Parathyroid adenoma (tissue), 2 donors: ENCODE data around the gene SIRT2.

Source experiments
- H2AFZ ChIP-seq: fragments of 300-600 bp; sonication (generic); one replicate; pipeline ENCODE4 v1.7.0; 2017; ENCODE audit warnings: antibody characterized with exemption, mild to moderate bottlenecking
- H3K27ac ChIP-seq: fragments of 300-600 bp; sonication (generic); one replicate; pipeline ENCODE4 v1.7.0; 2017
- H3K27me3 ChIP-seq: fragments of 300-600 bp; sonication (generic); one replicate; pipeline ENCODE4 v1.7.0; 2017; ENCODE audit warnings: low read length; ENCODE audit not compliant: control insufficient read depth, insufficient read depth
- H3K36me3 ChIP-seq: fragments of 300-600 bp; sonication (generic); one replicate; pipeline ENCODE4 v1.7.0; 2017; ENCODE audit warnings: low read length; ENCODE audit not compliant: control insufficient read depth, insufficient read depth
- H3K4me1 ChIP-seq: fragments of 300-600 bp; sonication (generic); one replicate; pipeline ENCODE4 v1.7.0; 2017; ENCODE audit warnings: control low read depth
- H3K4me2 ChIP-seq: fragments of 300-600 bp; sonication (generic); one replicate; pipeline ENCODE4 v1.7.0; 2017; ENCODE audit warnings: low read length
- H3K4me3 ChIP-seq: fragments of 300-600 bp; sonication (generic); one replicate; pipeline ENCODE4 v1.7.0; 2017; ENCODE audit warnings: low read depth, low read length
- H3K79me2 ChIP-seq: fragments of 300-600 bp; sonication (generic); one replicate; pipeline ENCODE4 v1.7.0; 2017; ENCODE audit warnings: control low read depth
- H3K9ac ChIP-seq: fragments of 300-600 bp; sonication (generic); one replicate; pipeline ENCODE4 v1.7.0; 2017; ENCODE audit warnings: mild to moderate bottlenecking
- H3K9me3 ChIP-seq: fragments of 300-600 bp; sonication (generic); one replicate; pipeline ENCODE4 v1.7.0; 2017; ENCODE audit warnings: low read length; ENCODE audit not compliant: control insufficient read depth
- CTCF ChIP-seq: fragments of 300-600 bp; sonication (generic); IDR thresholded peaks from one replicate; pipeline ENCODE4 v1.7.0; 2017; ENCODE audit warnings: antibody characterized with exemption, mild to moderate bottlenecking
- donor health status: primary hyperparathyroidism.

The SIRT2 gene

DNA sequence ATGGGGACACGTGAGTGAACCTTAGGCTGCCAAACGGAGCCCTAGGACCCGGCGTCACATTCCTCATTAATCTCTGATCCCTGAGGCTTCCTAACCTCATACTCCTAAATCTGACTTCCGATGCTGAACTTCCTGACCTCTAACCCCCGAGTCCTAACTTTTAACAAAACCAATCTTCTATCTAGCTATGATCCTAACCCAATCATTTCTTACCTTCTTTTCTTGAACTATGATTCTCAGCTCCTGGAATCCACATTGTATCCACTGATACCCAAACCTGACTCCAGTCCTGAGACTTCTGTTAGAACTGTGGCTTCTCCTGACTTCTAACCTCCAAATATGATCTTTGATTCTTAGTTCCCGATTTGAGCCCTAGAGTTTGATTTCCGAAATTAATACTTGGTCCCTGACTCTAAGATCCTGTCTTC lies 798 bp upstream of the SIRT2 start:
- peak overlapping the region; percentile 82 for H2AFZ ChIP-seq

DNA sequence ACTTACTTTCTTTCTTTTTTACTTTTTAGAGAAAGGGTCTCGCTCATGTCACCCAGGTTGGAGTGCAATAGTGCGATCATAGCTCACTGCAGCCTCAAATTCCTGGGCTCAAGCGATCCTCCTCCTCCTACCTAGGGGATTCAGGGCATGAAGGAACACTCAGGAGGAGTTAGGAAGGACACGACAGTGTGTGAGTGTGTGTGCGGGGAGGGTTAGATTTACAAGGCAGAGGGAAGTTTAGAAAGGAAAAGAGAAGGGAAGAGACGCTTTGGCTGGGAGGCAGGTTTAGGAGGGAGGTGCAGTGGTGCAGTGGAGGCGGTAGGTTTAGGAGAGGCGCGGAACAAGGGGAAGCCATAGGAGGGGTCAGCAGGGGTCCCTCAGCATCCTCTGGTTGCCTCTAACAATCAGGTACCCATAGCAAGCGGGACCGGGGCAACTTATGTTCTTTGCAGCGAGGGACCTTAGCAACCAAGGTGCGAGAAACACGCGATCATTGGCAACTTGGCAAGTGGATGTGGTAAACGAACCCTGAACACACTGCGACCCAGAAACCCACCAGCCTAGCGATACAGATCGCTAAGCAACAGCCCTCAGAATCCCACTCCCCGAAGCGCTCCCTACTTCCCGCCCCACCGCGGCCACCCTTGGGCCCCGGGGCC lies 501 bp downstream of the SIRT2 start:
- Histone ChIP-seq H3K9me3 (no peaks in the 10 kb centered on the region), H3K79me2 (peaks cover 9% of the 10 kb centered on the region), H3K4me1 (peaks cover 5% of the 10 kb centered on the region), H3K27me3 (no peaks in the 10 kb centered on the region), H3K4me2 (peak overlapping the region; percentile 97), H3K27ac (peak overlapping the region; percentile 43), H3K9ac (peak overlapping the region; percentile 9), H3K4me3 (peak overlapping the region; percentile 93), H2AFZ (peak overlapping the region; percentile 55), H3K36me3 (no peaks in the 10 kb centered on the region)
- TF ChIP-seq CTCF = no peak

More for the DNA sequence above, 798 bp upstream of the SIRT2 start:
- Histone ChIP-seq H3K27ac (peak overlapping the region; percentile 68), H3K79me2 (peaks cover 9% of the 10 kb centered on the region), H3K4me2 (peak overlapping the region; percentile 95), H3K36me3 (no peaks in the 10 kb centered on the region), H3K4me1 (peaks cover 5% of the 10 kb centered on the region), H3K4me3 (peak overlapping the region; percentile 93), H3K27me3 (no peaks in the 10 kb centered on the region), H3K9ac (no peak overlapping the region), H3K9me3 (no peaks in the 10 kb centered on the region)
- TF ChIP-seq CTCF = no peak

DNA sequence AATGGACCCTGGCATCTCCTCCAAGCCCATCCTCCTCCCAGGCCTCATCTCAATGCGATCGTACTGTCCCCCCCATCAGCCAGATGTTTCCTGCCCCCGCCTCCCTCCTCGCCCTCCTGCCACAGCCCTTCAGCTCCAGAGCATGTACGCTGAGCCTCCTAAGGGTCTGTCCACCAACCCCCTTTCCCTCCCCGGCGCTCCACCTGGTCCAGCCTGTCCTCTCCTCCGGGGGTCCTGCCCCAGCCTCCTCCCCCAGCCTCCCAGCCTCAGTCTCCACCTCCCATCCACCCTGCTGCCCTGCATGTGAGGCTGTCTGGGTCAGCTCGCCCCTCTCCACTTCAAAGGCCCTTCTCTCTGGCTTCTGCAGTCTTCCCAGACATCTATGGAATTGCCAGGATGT lies 4.5 kb downstream of the SIRT2 start:
- no peak overlapping the region for H3K27ac ChIP-seq
- no peak for TF ChIP-seq CTCF
- H3K36me3 ChIP-seq = no peaks in the 10 kb centered on the region
- H2AFZ ChIP-seq = no peak overlapping the region
- peaks cover 6% of the 10 kb centered on the region for H3K79me2 ChIP-seq
- peaks cover 5% of the 10 kb centered on the region for H3K4me1 ChIP-seq
- H3K9me3 ChIP-seq = no peaks in the 10 kb centered on the region
- no peak overlapping the region for H3K9ac ChIP-seq
- no peak overlapping the region for H3K4me2 ChIP-seq
- no peak overlapping the region for H3K4me3 ChIP-seq
- no peaks in the 10 kb centered on the region for H3K27me3 ChIP-seq

GRCh38 chr19:38893341-38893771 lies 6.1 kb downstream of the SIRT2 start:
- no peak overlapping the region for H3K27ac ChIP-seq
- no peaks in the 10 kb centered on the region for H3K27me3 ChIP-seq
- H3K79me2 ChIP-seq = peaks cover 1% of the 10 kb centered on the region
- H3K4me1 ChIP-seq = peaks cover 2% of the 10 kb centered on the region
- H3K4me2 ChIP-seq = no peak overlapping the region
- no peak for TF ChIP-seq CTCF
- no peak overlapping the region for H2AFZ ChIP-seq
- H3K9ac ChIP-seq = no peak overlapping the region
- H3K4me3 ChIP-seq = no peak overlapping the region
- no peaks in the 10 kb centered on the region for H3K9me3 ChIP-seq
- no peaks in the 10 kb centered on the region for H3K36me3 ChIP-seq

- H3K9ac ChIP-seq = no peak overlapping the region
- no peak overlapping the region for H3K4me2 ChIP-seq
- TF ChIP-seq CTCF = no peak
- no peaks in the 10 kb centered on the region for H3K79me2 ChIP-seq
- no peaks in the 10 kb centered on the region for H3K4me1 ChIP-seq
- H2AFZ ChIP-seq = no peak overlapping the region
- H3K4me3 ChIP-seq = no peak overlapping the region
- H3K36me3 ChIP-seq = no peaks in the 10 kb centered on the region
- H3K27ac ChIP-seq = no peak overlapping the region
- H3K27me3 ChIP-seq = no peaks in the 10 kb centered on the region
- no peaks in the 10 kb centered on the region for H3K9me3 ChIP-seq
Observed at GRCh38 chr19:38892841-38893240, 6.6 kb downstream of the SIRT2 start.
